GM06990 (cell line): ENCODE measurements around the gene SLC13A4.

Experiments
- DNase-seq: peaks from one replicate; pipeline ENCODE4 v3.0.0-alpha.2; 2011; ENCODE audit not compliant: insufficient read length; ENCODE audit errors: extremely low read depth
- H3K27me3 ChIP-seq: replicated peaks from 2 replicates; pipeline ENCODE4 v1.6.0; 2011; ENCODE audit warnings: low read length; ENCODE audit not compliant: control insufficient read depth, insufficient read depth
- H3K36me3 ChIP-seq: 2 replicates; pipeline ENCODE4 v1.5.1; 2011; ENCODE audit warnings: low read length; ENCODE audit not compliant: control insufficient read depth, insufficient read depth
- H3K4me3 ChIP-seq: replicated peaks from 2 replicates; pipeline ENCODE4 v1.5.1; 2011; ENCODE audit warnings: low read depth, mild to moderate bottlenecking, control low read depth, low read length
- TF ChIP-seq, protein P1 (sequence below): IDR thresholded peaks from 2 replicates; pipeline ENCODE4 v1.5.1; 2011; ENCODE audit warnings: low read length, control low read depth, mild to moderate bottlenecking, inconsistent platforms; ENCODE audit not compliant: insufficient read depth, poor library complexity, severe bottlenecking

The SLC13A4 gene

DNA sequence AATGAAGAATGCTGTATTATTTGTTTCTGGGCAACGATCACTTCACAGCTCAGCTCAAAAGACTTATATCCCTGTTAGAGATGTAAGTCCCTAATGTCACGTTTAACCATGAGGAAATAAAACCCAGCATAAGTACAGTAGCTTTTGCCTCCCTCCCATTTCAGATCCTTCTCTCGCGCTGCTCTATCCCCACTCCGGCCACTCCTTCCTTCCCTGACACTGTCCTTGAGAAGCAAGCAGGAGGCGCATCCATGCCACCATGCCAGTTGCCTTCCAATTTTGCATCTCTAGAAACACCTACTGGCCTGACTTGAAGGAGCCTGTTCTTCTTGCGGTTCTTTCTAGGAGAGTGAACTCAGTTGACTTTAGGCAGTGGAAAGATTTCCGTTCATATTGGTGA lies 19.4 kb upstream of the SLC13A4 start:
- DNase-seq = no peak
- TF ChIP-seq, protein P1, sequence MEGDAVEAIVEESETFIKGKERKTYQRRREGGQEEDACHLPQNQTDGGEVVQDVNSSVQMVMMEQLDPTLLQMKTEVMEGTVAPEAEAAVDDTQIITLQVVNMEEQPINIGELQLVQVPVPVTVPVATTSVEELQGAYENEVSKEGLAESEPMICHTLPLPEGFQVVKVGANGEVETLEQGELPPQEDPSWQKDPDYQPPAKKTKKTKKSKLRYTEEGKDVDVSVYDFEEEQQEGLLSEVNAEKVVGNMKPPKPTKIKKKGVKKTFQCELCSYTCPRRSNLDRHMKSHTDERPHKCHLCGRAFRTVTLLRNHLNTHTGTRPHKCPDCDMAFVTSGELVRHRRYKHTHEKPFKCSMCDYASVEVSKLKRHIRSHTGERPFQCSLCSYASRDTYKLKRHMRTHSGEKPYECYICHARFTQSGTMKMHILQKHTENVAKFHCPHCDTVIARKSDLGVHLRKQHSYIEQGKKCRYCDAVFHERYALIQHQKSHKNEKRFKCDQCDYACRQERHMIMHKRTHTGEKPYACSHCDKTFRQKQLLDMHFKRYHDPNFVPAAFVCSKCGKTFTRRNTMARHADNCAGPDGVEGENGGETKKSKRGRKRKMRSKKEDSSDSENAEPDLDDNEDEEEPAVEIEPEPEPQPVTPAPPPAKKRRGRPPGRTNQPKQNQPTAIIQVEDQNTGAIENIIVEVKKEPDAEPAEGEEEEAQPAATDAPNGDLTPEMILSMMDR = no peak
- no peak overlapping the region for H3K4me3 ChIP-seq
- no peaks in the 10 kb centered on the region for H3K27me3 ChIP-seq
- no peaks in the 10 kb centered on the region for H3K36me3 ChIP-seq

DNA sequence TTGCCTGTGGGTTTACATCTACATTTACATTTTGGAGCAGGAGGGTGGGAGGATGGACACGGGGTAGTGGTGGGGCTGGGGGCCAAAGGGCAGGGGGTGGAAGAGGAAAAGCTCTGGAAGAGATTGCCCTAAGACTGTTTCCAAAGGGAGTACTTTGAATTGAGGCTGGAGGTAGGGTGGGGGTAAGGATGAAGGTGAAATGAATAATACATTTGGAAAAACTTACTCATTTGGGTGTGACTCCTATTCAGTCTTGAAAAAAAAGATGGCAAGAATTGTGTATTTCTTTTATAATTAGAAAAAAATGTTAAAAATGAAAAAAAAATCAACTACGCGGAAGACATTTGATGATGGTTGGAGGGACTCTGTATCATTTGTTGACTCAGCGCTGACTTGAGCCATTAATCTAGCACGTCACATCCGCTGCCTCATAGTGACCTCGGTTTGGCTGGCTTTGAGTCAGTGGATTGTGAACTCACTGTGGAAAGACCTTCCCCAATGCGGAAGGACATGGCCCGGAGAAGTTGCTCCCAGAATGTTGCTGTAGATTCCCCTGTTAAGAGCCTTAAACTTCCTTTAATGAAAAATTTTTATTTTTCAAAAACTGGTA lies 17.8 kb upstream of the SLC13A4 start:
- H3K36me3 ChIP-seq = no peaks in the 10 kb centered on the region
- TF ChIP-seq, protein P1 = no peak
- DNase-seq = no peak
- no peaks in the 10 kb centered on the region for H3K27me3 ChIP-seq
- no peak overlapping the region for H3K4me3 ChIP-seq

DNA sequence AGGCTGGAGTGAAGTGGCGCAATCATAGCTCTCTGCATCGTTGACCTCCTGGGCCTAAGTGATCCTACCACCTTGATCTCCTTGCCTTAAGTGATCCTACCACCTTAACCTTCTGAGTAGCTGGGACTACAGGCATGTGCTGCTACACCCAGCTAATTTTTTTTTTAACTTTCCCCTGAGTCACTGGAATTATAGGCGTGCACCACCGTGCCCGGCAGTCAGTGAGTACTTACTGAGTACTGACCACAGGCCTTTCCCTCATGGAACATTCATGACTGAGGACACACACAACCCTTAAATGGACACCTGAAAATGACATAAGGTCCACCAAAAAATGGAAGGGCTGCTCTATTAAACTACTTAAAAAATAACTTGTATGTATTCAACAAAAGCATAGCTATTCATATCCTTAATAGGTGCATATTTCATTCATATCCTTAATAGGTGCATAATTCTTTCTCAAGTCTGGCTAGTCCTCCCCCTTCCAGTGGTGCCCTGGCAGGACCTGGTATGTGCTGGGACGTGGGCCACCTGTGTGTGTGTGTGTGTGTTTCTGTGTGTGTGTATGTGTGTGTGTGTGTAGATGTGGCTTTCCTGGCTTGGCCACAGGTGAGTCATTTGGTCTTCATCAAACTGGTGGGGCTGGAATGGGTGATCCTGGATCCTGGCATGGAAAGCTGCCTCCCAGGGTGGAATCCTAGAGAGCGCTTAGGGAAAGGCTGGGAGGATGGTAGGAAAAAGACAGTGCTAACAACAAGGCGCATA lies 17.1 kb upstream of the SLC13A4 start:
- TF ChIP-seq, protein P1 = no peak
- no peak overlapping the region for H3K4me3 ChIP-seq
- DNase-seq = no peak
- H3K36me3 ChIP-seq = no peaks in the 10 kb centered on the region
- H3K27me3 ChIP-seq = no peaks in the 10 kb centered on the region

DNA sequence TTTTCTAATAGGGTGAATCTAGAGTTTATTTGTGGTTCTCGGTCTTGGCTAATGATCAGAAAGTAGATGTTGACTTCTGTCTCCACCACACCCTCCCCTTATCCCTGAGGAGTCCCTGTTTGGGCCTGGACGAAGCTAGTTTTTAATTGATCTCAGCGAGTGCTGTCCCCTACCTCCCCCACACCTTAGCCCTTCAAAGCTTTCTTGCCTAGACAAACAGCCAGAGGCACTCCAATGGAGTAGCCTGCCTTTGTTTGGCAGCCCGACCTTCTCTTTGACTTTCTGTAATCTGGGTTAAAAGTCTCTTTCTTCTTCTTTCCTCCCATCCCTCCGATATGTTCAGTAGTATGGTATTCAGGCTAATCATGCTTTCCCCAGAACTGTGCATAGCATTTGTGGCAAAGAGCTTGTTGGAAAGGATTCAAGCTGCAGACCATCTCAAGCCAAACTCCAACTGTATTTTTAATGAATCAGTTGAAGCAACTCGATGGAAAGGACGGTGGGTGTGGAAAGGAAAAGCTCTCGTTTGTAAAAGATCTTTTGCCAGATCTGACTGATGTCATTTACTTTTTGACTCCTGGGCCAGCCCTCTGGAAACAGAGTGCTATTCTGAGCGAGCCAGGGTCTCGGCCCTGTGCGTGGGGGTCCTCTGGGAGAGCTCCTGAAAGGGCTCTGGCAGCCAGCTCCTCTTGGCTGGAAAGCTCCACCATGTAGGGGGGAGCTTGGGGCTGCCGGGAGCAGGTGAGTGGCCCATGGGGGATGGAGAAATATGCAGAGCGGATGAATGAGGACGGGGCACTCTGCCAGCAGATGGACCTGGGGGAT lies 16.1 kb upstream of the SLC13A4 start:
- no peak for DNase-seq
- Histone ChIP-seq H3K4me3 (no peak overlapping the region), H3K36me3 (no peaks in the 10 kb centered on the region), H3K27me3 (no peaks in the 10 kb centered on the region)
- TF ChIP-seq, protein P1 = no peak

DNA sequence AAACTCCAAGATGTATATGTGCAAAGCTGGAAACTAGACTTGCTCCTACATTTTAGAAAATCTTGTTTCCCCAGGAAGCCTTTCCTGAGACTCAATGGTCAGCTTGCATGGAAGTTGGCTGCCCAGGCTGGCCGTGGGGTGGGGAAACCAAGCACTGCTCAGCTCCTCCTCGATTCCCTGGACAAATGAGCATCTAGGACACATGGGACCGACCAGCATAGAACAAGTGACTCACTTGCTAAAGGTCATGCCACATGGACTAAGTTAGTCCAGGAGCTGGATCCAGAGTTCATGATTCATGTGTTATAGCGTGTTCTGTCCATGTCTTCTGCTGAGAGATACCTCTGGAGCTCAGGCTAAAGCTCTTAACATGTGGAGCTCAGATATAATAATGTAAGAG lies 14.4 kb upstream of the SLC13A4 start:
- TF ChIP-seq, protein P1 = no peak
- DNase-seq = no peak
- no peaks in the 10 kb centered on the region for H3K27me3 ChIP-seq
- no peak overlapping the region for H3K4me3 ChIP-seq
- no peaks in the 10 kb centered on the region for H3K36me3 ChIP-seq
